ENCODE measurements around the gene KIF26B. TPM values are rescaled to one million over a fixed set of nuclear protein-coding genes. Genes with fewer than 3 reads are reported as not detected.

Gene KIF26B
- total RNA-seq, 1 donor from 2014 or later, result 69.7 TPM

- Mint-ChIP-seq H3K4me3 (no peak overlapping the region), H3K27me3 (ENCODE audit: low read depth) (peaks cover 4% of the 10 kb centered on the region), H3K27ac (no peak overlapping the region), H3K36me3 (peaks cover 5% of the 10 kb centered on the region), H3K9me3 (peaks cover 3% of the 10 kb centered on the region), H3K4me1 (peaks cover 24% of the 10 kb centered on the region)
- no peak for DNase-seq (ENCODE audit: low spot score in 2 of 2, unreplicated experiment in 2 of 2)
- no peak for TF ChIP-seq CTCF (IDR thresholded peaks at IDR 0.05; ENCODE audit: unreplicated experiment)
Measured at GRCh38 chr1:245440922-245441321, 286.1 kb downstream of the KIF26B start.

GRCh38 chr1:245441689-245442088 is 286.9 kb downstream of the KIF26B start:
- peak overlapping the region; percentile 68 for H3K27ac Mint-ChIP-seq
- peaks cover 5% of the 10 kb centered on the region for H3K36me3 Mint-ChIP-seq

GRCh38 chr1:245444147-245444828 is 289.5 kb downstream of the KIF26B start:
- Mint-ChIP-seq H3K4me1 (peaks cover 27% of the 10 kb centered on the region), H3K27ac (no peak overlapping the region), H3K27me3 (ENCODE audit: low read depth) (peaks cover 2% of the 10 kb centered on the region), H3K36me3 (no peaks in the 10 kb centered on the region), H3K4me3 (no peak overlapping the region), H3K9me3 (peaks cover 3% of the 10 kb centered on the region)
- no peak for DNase-seq (ENCODE audit: low spot score in 2 of 2, unreplicated experiment in 2 of 2)
- no peak for TF ChIP-seq CTCF (IDR thresholded peaks at IDR 0.05; ENCODE audit: unreplicated experiment)

More at GRCh38 chr1:245441689-245442088, 286.9 kb downstream of the KIF26B start:
- DNase-seq (ENCODE audit: low spot score in 2 of 2, unreplicated experiment in 2 of 2), result no peak
- H3K4me3 Mint-ChIP-seq, result no peak overlapping the region
- TF ChIP-seq CTCF (IDR thresholded peaks at IDR 0.05; ENCODE audit: unreplicated experiment), result no peak
- peaks cover 4% of the 10 kb centered on the region for H3K27me3 Mint-ChIP-seq (ENCODE audit: low read depth)
- peaks cover 3% of the 10 kb centered on the region for H3K9me3 Mint-ChIP-seq
- peaks cover 24% of the 10 kb centered on the region for H3K4me1 Mint-ChIP-seq

GRCh38 chr1:245444945-245445344 is 290.2 kb downstream of the KIF26B start:
- no peaks in the 10 kb centered on the region for H3K36me3 Mint-ChIP-seq
- peaks cover 32% of the 10 kb centered on the region for H3K4me1 Mint-ChIP-seq
- peaks cover 3% of the 10 kb centered on the region for H3K9me3 Mint-ChIP-seq
- peaks cover 2% of the 10 kb centered on the region for H3K27me3 Mint-ChIP-seq (ENCODE audit: low read depth)
- no peak overlapping the region for H3K4me3 Mint-ChIP-seq
- H3K27ac Mint-ChIP-seq, result peak overlapping the region; percentile 3
- DNase-seq (ENCODE audit: low spot score in 2 of 2, unreplicated experiment in 2 of 2), result no peak
- no peak for TF ChIP-seq CTCF (IDR thresholded peaks at IDR 0.05; ENCODE audit: unreplicated experiment)

GRCh38 chr1:245448531-245448930 is 293.7 kb downstream of the KIF26B start:
- no peak for TF ChIP-seq CTCF (IDR thresholded peaks at IDR 0.05; ENCODE audit: unreplicated experiment)
- DNase-seq (ENCODE audit: low spot score in 2 of 2, unreplicated experiment in 2 of 2), result no peak
- H3K9me3 Mint-ChIP-seq, result peaks cover 13% of the 10 kb centered on the region
- no peaks in the 10 kb centered on the region for H3K27me3 Mint-ChIP-seq (ENCODE audit: low read depth)
- no peak overlapping the region for H3K27ac Mint-ChIP-seq
- H3K4me3 Mint-ChIP-seq, result no peak overlapping the region
- H3K36me3 Mint-ChIP-seq, result peaks cover 2% of the 10 kb centered on the region
- H3K4me1 Mint-ChIP-seq, result peaks cover 24% of the 10 kb centered on the region

Measured in mesothelial cell of epicardium (in vitro differentiated cells).